Neural cell (in vitro differentiated cells): ENCODE results near the gene PTPRD. TPM values are rescaled to one million over a fixed set of nuclear protein-coding genes. Genes with fewer than 3 reads are reported as not detected.

Experiments used
- H2AFZ ChIP-seq: fragments of 200-600, 300-800 bp; sonication (generic), shearing (Covaris generic); 2 replicates; pipeline ENCODE4 v1.6.0; 2014; ENCODE audit warnings: low read depth, mild to moderate bottlenecking, antibody characterized with exemption, low read length, moderate library complexity
- H3F3A ChIP-seq: fragments of 200-600 bp; shearing (Covaris generic); 2 replicates; pipeline ENCODE4 v1.6.1; 2016; ENCODE audit warnings: mild to moderate bottlenecking, moderate library complexity, mixed read lengths, antibody characterized with exemption, low read length; ENCODE audit not compliant: insufficient read depth, poor library complexity, severe bottlenecking
- H3K27ac ChIP-seq: fragments of 200-600, 300-800 bp; sonication (generic), shearing (Covaris generic); 2 replicates; pipeline ENCODE4 v1.5.1; 2014; ENCODE audit warnings: mild to moderate bottlenecking, low read length, moderate library complexity
- H3K27me3 ChIP-seq: fragments of 300-800, 200-600 bp; sonication (generic), shearing (Covaris generic); 2 replicates; pipeline ENCODE4 v1.6.0; 2014; ENCODE audit warnings: mild to moderate bottlenecking, low read depth, low read length, moderate library complexity; ENCODE audit not compliant: insufficient read depth
- H3K36me3 ChIP-seq: fragments of 300-800, 200-600 bp; sonication (generic), shearing (Covaris generic); 2 replicates; pipeline ENCODE4 v1.5.1; 2014; ENCODE audit warnings: mild to moderate bottlenecking, antibody characterized with exemption, low read length, moderate library complexity; ENCODE audit not compliant: insufficient read depth
- H3K4me2 ChIP-seq: fragments of 300-800, 200-600 bp; sonication (generic), shearing (Covaris generic); 2 replicates; pipeline ENCODE4 v1.6.0; 2014; ENCODE audit warnings: mild to moderate bottlenecking, low read length
- H3K4me3 ChIP-seq: fragments of 300-800, 200-600 bp; sonication (generic), shearing (Covaris generic); 2 replicates; pipeline ENCODE4 v1.5.1; 2014; ENCODE audit warnings: mild to moderate bottlenecking, low read length, moderate library complexity
- H3K79me2 ChIP-seq: fragments of 200-600 bp; shearing (Covaris generic); replicated peaks from 2 replicates; pipeline ENCODE4 v1.6.0; 2014; ENCODE audit warnings: mild to moderate bottlenecking, low read length, moderate library complexity; ENCODE audit not compliant: insufficient read depth
- H3K9ac ChIP-seq: fragments of 300-800, 200-600 bp; sonication (generic), shearing (Covaris generic); 2 replicates; pipeline ENCODE4 v1.6.1; 2016; ENCODE audit warnings: mild to moderate bottlenecking, low read length, mixed read lengths
- H3K9me2 ChIP-seq: fragments of 200-600 bp; shearing (Covaris generic); 2 replicates; pipeline ENCODE4 v1.6.1; 2016; ENCODE audit warnings: mild to moderate bottlenecking, low read length, mixed read lengths; ENCODE audit not compliant: insufficient read depth
- H3K9me3 ChIP-seq: fragments of 200-600, 300-800 bp; sonication (generic), shearing (Covaris generic); 2 replicates; pipeline ENCODE4 v1.6.1; 2016; ENCODE audit warnings: mild to moderate bottlenecking, mixed run types, low read length, moderate library complexity, mixed read lengths
- H4K20me1 ChIP-seq: fragments of 200-600 bp; shearing (Covaris generic); 2 replicates; pipeline ENCODE4 v1.6.1; 2016; ENCODE audit warnings: mild to moderate bottlenecking, mixed run types; ENCODE audit not compliant: insufficient read depth
- CTCF ChIP-seq: fragments of 450-650 bp; IDR thresholded peaks from 2 replicates; pipeline ENCODE4 v1.5.1; 2014; ENCODE audit warnings: antibody characterized with exemption, mild to moderate bottlenecking, moderate library complexity; ENCODE audit not compliant: poor library complexity, severe bottlenecking
- EP300 ChIP-seq: fragments of 450-650 bp; conservative IDR thresholded peaks from 2 replicates; pipeline ENCODE4 v1.6.1; 2014; ENCODE audit warnings: antibody characterized with exemption, mild to moderate bottlenecking, moderate library complexity; ENCODE audit not compliant: poor library complexity, severe bottlenecking
- EZH2 ChIP-seq: fragments of 200-600, 300-800 bp; shearing (Covaris generic), sonication (generic); IDR thresholded peaks from 2 replicates; pipeline ENCODE4 v1.6.1; 2014; ENCODE audit warnings: antibody characterized with exemption, low read length, borderline replicate concordance, mild to moderate bottlenecking; ENCODE audit not compliant: insufficient read depth, poor library complexity, severe bottlenecking
- MXI1 ChIP-seq: fragments of 450-650 bp; conservative IDR thresholded peaks from 2 replicates; pipeline ENCODE4 v1.6.1; 2014; ENCODE audit warnings: antibody characterized with exemption, mild to moderate bottlenecking; ENCODE audit not compliant: poor library complexity, severe bottlenecking
- POLR2AphosphoS5 ChIP-seq: IDR thresholded peaks from 2 replicates; pipeline ENCODE4 v1.6.1; 2012
- RAD21 ChIP-seq: fragments of 450-650 bp; conservative IDR thresholded peaks from 2 replicates; pipeline ENCODE4 v1.6.1; 2014; ENCODE audit warnings: antibody characterized with exemption, mild to moderate bottlenecking, moderate library complexity
- REST ChIP-seq: IDR thresholded peaks from 2 replicates; pipeline ENCODE4 v1.6.1; 2012; ENCODE audit warnings: borderline replicate concordance
- SMC3 ChIP-seq: fragments of 450-650 bp; conservative IDR thresholded peaks from 2 replicates; pipeline ENCODE4 v1.6.1; 2014; ENCODE audit warnings: antibody characterized with exemption, mild to moderate bottlenecking, moderate library complexity; ENCODE audit not compliant: poor library complexity
- TAF1 ChIP-seq: IDR thresholded peaks from 2 replicates; pipeline ENCODE4 v1.6.1; 2012; ENCODE audit warnings: low read depth
- polyA plus RNA-seq: library from polyadenylated mRNA; depleted of rRNA; stranded (reverse); fragments of >200 nt; gene quantifications from 2 replicates; pipeline ENCODE4 v1.2.3, GENCODE V29; 2014

Gene PTPRD
- polyA plus RNA-seq, 1 donor from 2014 or later: 143 TPM

GRCh38 chr9:9392755-9393154, 1220.0 kb downstream of the PTPRD start:
- TF ChIP-seq EP300: no peak
- no peak for TF ChIP-seq MXI1
- no peak for TF ChIP-seq EZH2
- TF ChIP-seq TAF1: no peak

GRCh38 chr9:9389904-9390303, 1222.9 kb downstream of the PTPRD start:
- no peak overlapping the region for H2AFZ ChIP-seq

More at GRCh38 chr9:9392755-9393154, 1220.0 kb downstream of the PTPRD start:
- Histone ChIP-seq H3K9me2 (no peaks in the 10 kb centered on the region), H3K79me2 (no peaks in the 10 kb centered on the region), H3K9ac (no peak overlapping the region), H3K9me3 (no peaks in the 10 kb centered on the region), H3K4me3 (no peak overlapping the region), H3K4me2 (no peak overlapping the region), H3K27ac (no peak overlapping the region), H3K36me3 (no peaks in the 10 kb centered on the region), H2AFZ (no peak overlapping the region), H3F3A (no peaks in the 10 kb centered on the region), H4K20me1 (no peaks in the 10 kb centered on the region), H3K27me3 (no peaks in the 10 kb centered on the region)

More at GRCh38 chr9:9389904-9390303, 1222.9 kb downstream of the PTPRD start:
- H3K4me3 ChIP-seq: no peak overlapping the region
- no peaks in the 10 kb centered on the region for H3K27me3 ChIP-seq
- H3K9ac ChIP-seq: no peak overlapping the region
- H3K4me2 ChIP-seq: no peak overlapping the region
- no peaks in the 10 kb centered on the region for H4K20me1 ChIP-seq
- H3K36me3 ChIP-seq: no peaks in the 10 kb centered on the region
- no peak overlapping the region for H3K27ac ChIP-seq
- no peaks in the 10 kb centered on the region for H3F3A ChIP-seq
- no peaks in the 10 kb centered on the region for H3K79me2 ChIP-seq
- TF ChIP-seq TAF1 (no peak), MXI1 (no peak), CTCF (no peak), REST (no peak), SMC3 (no peak), POLR2AphosphoS5 (no peak), RAD21 (no peak)
- no peaks in the 10 kb centered on the region for H3K9me3 ChIP-seq
- H3K9me2 ChIP-seq: no peaks in the 10 kb centered on the region
